T-helper 2 cell (primary cell): ENCODE data around the gene ADAMTS4.
A peak's percentile ranks its signal among the peaks of the same experiment; 100 is the strongest.

Source experiments
- DNase-seq, 5 experiments: peaks; one replicate each; pipeline versions ENCODE4 v3.0.0 to v3.0.0-alpha.2; 2012 to 2022

Gene ADAMTS4

DNA sequence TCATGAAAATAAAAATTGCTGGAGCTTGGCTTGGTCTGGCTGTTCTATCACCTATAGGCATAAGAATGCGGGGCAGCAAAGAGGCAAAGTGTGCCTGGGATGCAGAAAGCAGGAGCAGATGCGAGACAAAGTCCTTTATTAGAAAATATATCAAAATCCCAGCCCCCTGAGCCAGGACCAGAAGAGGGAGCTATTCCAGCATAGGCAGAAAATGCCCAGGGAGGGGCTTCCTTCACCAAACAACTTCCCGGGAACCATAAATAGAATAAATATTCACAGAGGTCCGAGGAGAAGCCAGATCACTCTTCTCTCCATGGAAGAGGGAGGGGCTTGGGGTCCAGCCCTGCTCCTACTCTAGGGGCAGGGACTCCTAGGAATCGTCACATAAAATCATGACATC lies 27.7 kb downstream of the ADAMTS4 start:
- DNase-seq, result no peak

GRCh38 chr1:161168906-161169305 lies 29.9 kb downstream of the ADAMTS4 start:
- no peak for DNase-seq

- no peak for DNase-seq
These were observed 31.9 kb downstream of the ADAMTS4 start for GRCh38 chr1:161166669-161167548.

- DNase-seq, result peak; percentile 74 to 98 (median 89)
These were observed 32.8 kb downstream of the ADAMTS4 start, which contains the start of gene PPOX for GRCh38 chr1:161165742-161166668. Gene PPOX (plus strand): TSS chr1:161166426. CDS start chr1:161166848, 422 bp downstream.

DNA sequence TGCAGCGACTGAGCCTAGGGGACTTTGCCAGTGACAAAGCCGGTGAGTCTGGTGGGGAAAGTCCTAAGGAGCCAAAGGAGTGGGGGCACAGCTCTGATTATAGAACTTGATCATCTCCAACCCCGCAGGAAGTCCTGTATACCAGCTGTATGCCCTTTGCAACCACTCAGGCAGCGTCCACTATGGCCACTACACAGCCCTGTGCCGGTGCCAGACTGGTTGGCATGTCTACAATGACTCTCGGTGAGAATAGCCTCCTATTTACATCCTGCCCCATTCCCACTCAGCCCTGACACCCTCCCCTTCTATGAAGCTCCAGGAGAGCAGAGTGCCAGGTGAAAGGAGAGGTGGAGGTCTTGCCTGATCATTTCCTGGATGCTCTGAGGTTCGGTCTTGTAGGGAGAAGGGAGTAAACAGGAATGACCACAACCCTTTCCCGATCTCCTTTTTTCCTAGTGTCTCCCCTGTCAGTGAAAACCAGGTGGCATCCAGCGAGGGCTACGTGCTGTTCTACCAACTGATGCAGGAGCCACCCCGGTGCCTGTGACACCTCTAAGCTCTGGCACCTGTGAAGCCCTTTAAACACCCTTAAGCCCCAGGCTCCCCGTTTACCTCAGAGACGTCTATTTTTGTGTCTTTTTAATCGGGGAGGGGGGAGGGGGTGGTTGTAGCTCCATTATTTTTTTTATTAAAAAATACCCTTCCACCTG lies 33.8 kb downstream of the ADAMTS4 start:
- no peak for DNase-seq

DNA sequence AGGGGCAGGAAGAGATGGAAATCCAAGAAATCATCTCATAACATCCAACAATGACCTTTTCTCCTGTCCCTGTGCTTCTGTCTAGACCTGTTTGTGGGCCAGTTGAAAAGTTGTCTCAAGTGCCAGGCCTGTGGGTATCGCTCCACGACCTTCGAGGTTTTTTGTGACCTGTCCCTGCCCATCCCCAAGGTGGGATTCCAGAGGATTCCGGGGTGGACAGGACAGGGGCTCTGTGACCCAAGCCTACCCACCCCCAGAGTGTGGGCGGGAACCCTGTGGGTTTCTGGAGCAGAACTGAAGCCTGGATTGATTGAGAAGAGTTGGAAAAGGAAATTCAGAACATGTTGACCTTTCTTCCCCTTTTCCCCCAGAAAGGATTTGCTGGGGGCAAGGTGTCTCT lies 35.1 kb downstream of the ADAMTS4 start:
- no peak for DNase-seq

- no peak for DNase-seq
These were observed 36.0 kb downstream of the ADAMTS4 start for GRCh38 chr1:161162806-161163205.

GRCh38 chr1:161162052-161162451 lies 36.8 kb downstream of the ADAMTS4 start:
- no peak for DNase-seq

DNA sequence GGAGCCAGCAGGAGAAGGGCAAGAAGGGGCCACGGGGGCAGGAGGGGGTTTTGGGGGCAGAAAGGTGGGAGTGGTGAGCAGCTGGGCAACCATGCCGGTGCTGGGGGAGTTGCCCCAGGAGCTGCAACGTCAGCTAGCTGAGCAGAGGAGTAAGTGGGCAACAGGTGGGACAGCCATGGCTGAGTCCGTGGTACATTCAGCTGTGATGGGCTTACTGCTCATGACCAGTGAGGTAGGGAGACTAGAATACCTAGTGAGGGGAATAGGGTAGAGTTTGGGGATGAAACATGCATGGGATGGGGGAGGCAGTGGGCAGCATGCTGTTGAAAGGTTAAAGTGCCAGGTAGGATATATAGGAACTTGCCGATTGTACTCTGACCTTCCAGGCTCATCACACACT lies 37.2 kb downstream of the ADAMTS4 start:
- DNase-seq, result no peak

- DNase-seq, result no peak
These were observed 38.1 kb downstream of the ADAMTS4 start for GRCh38 chr1:161160671-161161145.

DNA sequence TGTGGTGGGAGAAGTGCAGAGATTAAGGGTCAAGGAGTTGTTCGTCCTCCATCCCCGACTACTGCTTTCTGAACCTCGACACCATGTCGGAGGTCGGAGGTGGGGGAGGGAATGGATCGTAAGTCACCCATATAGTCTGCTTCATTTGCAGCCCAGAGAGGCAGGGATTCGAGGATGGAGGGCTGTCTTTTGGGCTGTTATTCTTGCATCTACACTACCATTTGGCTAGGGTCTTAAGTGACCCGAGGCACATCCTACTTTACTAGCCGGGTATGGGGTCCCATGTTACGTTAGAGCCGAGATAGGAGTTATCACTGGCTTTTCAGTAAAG lies 39.0 kb downstream of the ADAMTS4 start:
- no peak for DNase-seq

- DNase-seq, result peak; percentile 84 to 90 (median 87)
These were observed 39.6 kb downstream of the ADAMTS4 start, which contains the start of gene USP21 for GRCh38 chr1:161159087-161159912. Gene USP21 (plus strand): TSS chr1:161159500. CDS start chr1:161160641, 1,141 bp downstream.

- DNase-seq, result no peak
These were observed 40.4 kb downstream of the ADAMTS4 start for GRCh38 chr1:161158316-161159010.

DNA sequence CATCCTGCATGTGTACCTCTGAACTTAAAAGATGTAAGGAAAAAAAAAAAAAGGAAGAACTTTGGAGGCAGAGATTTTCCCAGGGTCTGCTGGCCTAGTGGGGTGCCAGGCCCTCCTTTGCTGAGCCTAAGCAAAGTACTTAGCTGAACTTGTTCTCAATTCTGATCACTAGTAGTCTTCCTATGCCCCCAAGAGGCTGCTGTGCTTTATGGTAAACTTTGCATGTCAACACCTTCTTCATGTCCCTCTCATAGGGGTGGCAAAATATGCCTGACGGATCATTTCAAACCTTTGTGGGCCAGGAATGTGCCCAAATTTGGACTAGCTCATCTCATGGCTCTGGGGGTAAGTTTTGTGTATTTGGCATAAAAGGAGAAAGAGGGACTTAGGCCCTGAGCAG lies 41.0 kb downstream of the ADAMTS4 start:
- DNase-seq, result no peak

DNA sequence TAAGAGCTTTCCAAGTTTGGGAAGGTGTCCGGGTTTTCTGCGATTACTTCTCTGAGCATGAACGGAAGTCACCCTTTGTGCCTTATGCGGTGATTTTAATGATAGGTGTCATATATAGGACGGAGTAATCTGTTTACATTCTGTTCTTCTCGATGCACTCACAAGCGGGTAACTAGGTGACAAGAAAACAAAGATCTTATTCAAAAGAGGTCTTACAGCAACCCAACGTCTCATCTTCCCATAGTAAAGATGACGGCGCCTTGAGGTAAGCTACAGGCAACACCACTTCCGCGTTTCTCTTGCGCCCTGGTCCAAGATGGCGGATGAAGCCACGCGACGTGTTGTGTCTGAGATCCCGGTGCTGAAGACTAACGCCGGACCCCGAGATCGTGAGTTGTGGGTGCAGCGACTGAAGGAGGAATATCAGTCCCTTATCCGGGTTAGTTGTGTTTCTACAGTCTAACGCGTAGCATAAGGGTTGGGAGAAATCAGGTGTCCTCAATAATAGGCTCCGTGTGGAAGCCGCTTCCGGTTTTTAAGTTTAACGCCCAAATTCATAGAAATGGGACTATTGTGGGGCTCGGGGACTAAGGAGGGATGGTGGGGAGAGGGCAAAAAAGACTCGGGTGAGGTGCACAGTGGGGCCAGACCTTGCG lies 45.0 kb downstream of the ADAMTS4 start, which contains the start of gene UFC1:
Gene UFC1 (plus strand): TSS at position 297 of the 656 bp plus-strand sequence. CDS start 20 bp downstream, at position 317.
- peak; percentile 50 to 97 (median 79) for DNase-seq

- DNase-seq, result no peak
These were observed 45.7 kb downstream of the ADAMTS4 start for GRCh38 chr1:161153176-161153575.

GRCh38 chr1:161145832-161146231 lies 53.0 kb downstream of the ADAMTS4 start:
- DNase-seq, result no peak

DNA sequence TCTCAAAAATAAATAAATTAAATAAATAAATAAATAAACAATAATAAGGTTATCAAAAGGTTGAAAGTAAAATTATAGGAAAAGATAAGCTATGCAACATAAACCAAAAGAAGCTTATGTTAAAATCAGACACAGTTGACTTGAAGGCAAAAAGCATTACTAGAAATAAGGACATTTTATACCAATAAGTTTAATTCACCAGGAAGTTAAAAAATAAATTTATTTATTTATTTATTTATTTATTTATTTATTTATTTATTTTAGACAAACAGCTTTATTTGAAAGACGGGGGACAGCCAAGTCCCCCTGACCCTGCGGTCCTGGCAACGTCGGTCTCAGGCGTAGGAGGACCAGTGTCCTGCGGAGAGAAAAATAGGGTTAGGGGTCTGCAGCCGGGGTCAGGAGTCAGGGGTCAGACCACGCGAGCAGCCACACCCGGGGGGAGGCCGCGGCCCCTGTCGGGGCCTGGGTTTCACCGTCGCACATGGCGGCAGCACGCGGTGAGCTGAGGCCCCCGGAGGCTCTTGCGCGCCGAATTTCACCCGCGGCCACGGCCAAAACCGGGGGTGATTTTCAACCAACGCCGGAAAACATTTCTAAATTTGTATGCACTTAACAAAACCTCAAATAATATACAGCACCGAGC lies 58.0 kb downstream of the ADAMTS4 start:
- no peak for DNase-seq

GRCh38 chr1:161139766-161140165 lies 59.1 kb downstream of the ADAMTS4 start:
- DNase-seq, result peak in 1 of 5 experiments; percentile 38

GRCh38 chr1:161138431-161138830 lies 60.4 kb downstream of the ADAMTS4 start:
- DNase-seq, result no peak
